ENCODE data around the gene IPPK.

- no peak for TF ChIP-seq SUZ12 (IDR thresholded peaks at IDR 0.05)
- TF ChIP-seq TARDBP (IDR thresholded peaks at IDR 0.05): no peak
- no peak for TF ChIP-seq NFRKB (IDR thresholded peaks at IDR 0.05)
- TF ChIP-seq FOXA1 (IDR thresholded peaks at IDR 0.05): no peak
- no peak for TF ChIP-seq HDGF (IDR thresholded peaks at IDR 0.05; ENCODE audit: borderline replicate concordance)
- no peak for TF ChIP-seq FOXM1 (IDR thresholded peaks at IDR 0.05; ENCODE audit: borderline replicate concordance)
- TF ChIP-seq PKNOX1 (IDR thresholded peaks at IDR 0.05): no peak
- no peak for TF ChIP-seq SP1 (IDR thresholded peaks at IDR 0.05)
These were observed 25.7 kb downstream of the IPPK start for GRCh38 chr9:92644278-92644677.

Measured in HEK293T (cell line).